ENCODE data around the gene TRAF2. TPM values are rescaled to one million over a fixed set of nuclear protein-coding genes. Genes with fewer than 3 reads are reported as not detected.

TRAF2 gene
- total and polyA plus RNA-seq, 2 donors (not counting 3 experiments of a cell fraction or from before 2014, with no cell fraction given): 10.9 to 23.1 TPM

DNA sequence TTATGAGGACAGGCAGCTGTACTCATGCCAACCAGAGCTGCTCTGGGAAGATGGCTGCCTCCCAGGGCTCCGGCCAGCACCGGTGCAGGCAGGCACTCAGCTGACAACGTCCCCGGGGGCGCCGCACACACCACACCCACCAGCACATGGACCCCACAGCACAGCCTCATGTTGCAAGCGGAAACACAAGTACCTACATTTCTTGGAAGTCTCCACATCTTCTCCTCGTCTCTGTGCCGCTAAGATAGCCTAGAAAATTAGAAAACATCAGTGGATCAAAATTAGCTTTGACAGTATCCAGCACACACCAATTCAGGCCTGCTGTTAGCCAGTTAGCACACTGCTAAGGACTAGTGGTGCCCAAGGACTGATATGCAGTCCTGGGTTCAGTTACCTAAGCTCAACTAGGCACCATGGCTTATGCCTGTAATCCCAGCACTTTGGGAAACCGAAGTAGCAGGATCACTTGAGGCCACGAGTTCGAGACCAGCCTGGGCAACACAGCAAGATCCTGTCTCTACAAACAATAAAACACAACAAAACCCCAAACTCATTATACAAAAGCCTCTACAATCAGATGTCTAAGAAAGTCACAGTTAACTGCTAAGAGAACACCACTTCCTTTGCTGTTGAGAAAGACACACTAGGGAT is 22.6 kb upstream of the TRAF2 start:
- no peaks in the 10 kb centered on the region for H3K9me3 ChIP-seq (replicated peaks; ENCODE audit: control insufficient read depth, insufficient read depth, low read length)
- no peaks in the 10 kb centered on the region for H3K9me1 ChIP-seq (replicated peaks; ENCODE audit: control insufficient read depth, extremely low read depth, insufficient read depth, low read length)
- dilution Hi-C loops (cut with MboI; ENCODE audit: extremely low pct_ligation_motif_present, low sequenced_read_pairs): no loop called here
- no peak for FAIRE-seq
- no peak for TF ChIP-seq EZH2 (IDR thresholded peaks at IDR 0.05; ENCODE audit: borderline replicate concordance, low read depth, low read length, severe bottlenecking)
- TF ChIP-seq GATA2 (IDR thresholded peaks at IDR 0.05; ENCODE audit: insufficient read depth, insufficient read length, low read depth, low read length): no peak
- TF ChIP-seq CTCF (IDR thresholded peaks at IDR 0.05; ENCODE audit: extremely low read depth in 1 of 2, insufficient read depth in 1 of 2, low read depth in 1 of 2, low read length in 2 of 2): no peak
- no peak for TF ChIP-seq MYC (IDR thresholded peaks at IDR 0.05; ENCODE audit: low read depth, low read length)
- no peak for TF ChIP-seq POLR2AphosphoS5 (IDR thresholded peaks at IDR 0.05; ENCODE audit: insufficient read depth, low read depth, low read length)
- no peak for TF ChIP-seq FOS (IDR thresholded peaks at IDR 0.05; ENCODE audit: borderline replicate concordance, insufficient read depth, low read length)
- TF ChIP-seq JUN (IDR thresholded peaks at IDR 0.05; ENCODE audit: borderline replicate concordance, insufficient read depth, insufficient read length, low read depth): no peak
- TF ChIP-seq, protein P1, sequence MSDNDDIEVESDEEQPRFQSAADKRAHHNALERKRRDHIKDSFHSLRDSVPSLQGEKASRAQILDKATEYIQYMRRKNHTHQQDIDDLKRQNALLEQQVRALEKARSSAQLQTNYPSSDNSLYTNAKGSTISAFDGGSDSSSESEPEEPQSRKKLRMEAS (IDR thresholded peaks at IDR 0.05; ENCODE audit: insufficient read depth, insufficient read length): no peak
- no peak for TF ChIP-seq POLR2A (IDR thresholded peaks at IDR 0.05; ENCODE audit: low read depth, low read length)
- H3K9ac ChIP-seq (replicated peaks; ENCODE audit: extremely low read depth, insufficient read depth, low read length): no peak overlapping the region
- peaks cover 6% of the 10 kb centered on the region for H3K4me1 ChIP-seq (ENCODE audit: control insufficient read depth, extremely low read depth, insufficient read depth, low read length)
- no peak overlapping the region for H3K27ac ChIP-seq (ENCODE audit: insufficient read depth, low read depth, low read length)
- intact Hi-C loops (cut with micrococcal nuclease): no loop called here
- no peak overlapping the region for H3K4me2 ChIP-seq (ENCODE audit: insufficient read depth, low read length)
- H3K36me3 ChIP-seq (ENCODE audit: control insufficient read depth in 2 of 2, extremely low read depth in 1 of 2, insufficient read depth in 2 of 2, low read length in 2 of 2): peaks cover 8 to 21% of the 10 kb centered on the region in 2 experiments
- H2AFZ ChIP-seq (ENCODE audit: low read depth, low read length): no peak overlapping the region
- no peaks in the 10 kb centered on the region for H4K20me1 ChIP-seq (replicated peaks; ENCODE audit: control insufficient read depth, extremely low read depth, insufficient read depth, low read length)
- no peak for DNase-seq (ENCODE audit: low read depth, low spot score)
- ChIA-PET CTCF (interaction anchor here (1.3 kb wide), 1 partner anchor 22 kb away, joined by 4 read pairs; the partner anchor contains the start of gene AJM1), POLR2A (no interaction called here)
- H3K4me3 ChIP-seq (replicated peaks in 1 of 3; ENCODE audit: insufficient read depth in 1 of 3, low read depth in 1 of 3, low read length in 3 of 3): no peak overlapping the region
- no peaks in the 10 kb centered on the region for H3K27me3 ChIP-seq (ENCODE audit: control insufficient read depth in 2 of 2, insufficient read depth in 2 of 2, low read length in 2 of 2)
- peaks cover 24% of the 10 kb centered on the region for H3K79me2 ChIP-seq (ENCODE audit: control insufficient read depth, insufficient read depth, low read length)
- no TSS peak for BruUV-seq (replicated peaks)
